Neural progenitor cell (in vitro differentiated cells): Measurements from ENCODE around the gene ATP6V1B1. TPM values are rescaled to one million over a fixed set of nuclear protein-coding genes. Genes with fewer than 3 reads are reported as not detected.
A peak's percentile ranks its signal among the peaks of the same experiment; 100 is the strongest.

Source experiments
- DNase-seq: peaks from one replicate; pipeline ENCODE4 v3.0.0-alpha.2; 2016; ENCODE audit warnings: low spot score
- H2AFZ ChIP-seq: fragments of 200-600 bp; sonication (generic); replicated peaks from 2 replicates; pipeline ENCODE4 v1.6.1; 2016; ENCODE audit warnings: antibody characterized with exemption
- H3F3A ChIP-seq: fragments of 200-600 bp; sonication (generic); 2 replicates; pipeline ENCODE4 v1.6.1; 2016; ENCODE audit warnings: antibody characterized with exemption, low read depth
- H3K27ac ChIP-seq: fragments of 200-600 bp; sonication (generic); 2 replicates; pipeline ENCODE4 v1.5.1; 2016; ENCODE audit warnings: mild to moderate bottlenecking
- H3K27me3 ChIP-seq: fragments of 200-600 bp; sonication (generic); 2 replicates; pipeline ENCODE4 v1.6.1; 2016; ENCODE audit warnings: mild to moderate bottlenecking, moderate library complexity
- H3K36me3 ChIP-seq: fragments of 200-600 bp; sonication (generic); 2 replicates; pipeline ENCODE4 v1.5.1; 2016
- H3K4me1 ChIP-seq: fragments of 200-600 bp; sonication (generic); 2 replicates; pipeline ENCODE4 v1.6.1; 2016; ENCODE audit warnings: mixed run types
- H3K4me2 ChIP-seq: fragments of 200-600 bp; sonication (generic); 2 replicates; pipeline ENCODE4 v1.6.1; 2016
- H3K4me3 ChIP-seq: fragments of 200-600 bp; sonication (generic); 2 replicates; pipeline ENCODE4 v1.5.1; 2016
- H3K79me2 ChIP-seq: fragments of 200-600 bp; sonication (generic); 2 replicates; pipeline ENCODE4 v1.6.1; 2016; ENCODE audit warnings: low read depth
- H3K9ac ChIP-seq: fragments of 200-600 bp; sonication (generic); 2 replicates; pipeline ENCODE4 v1.6.1; 2016
- H3K9me3 ChIP-seq: fragments of 200-600 bp; sonication (generic); 2 replicates; pipeline ENCODE4 v1.5.1; 2016; ENCODE audit warnings: low read depth
- H4K20me1 ChIP-seq: fragments of 200-600 bp; sonication (generic); 2 replicates; pipeline ENCODE4 v1.6.1; 2016; ENCODE audit warnings: low read depth
- H3K27ac Mint-ChIP-seq: 3 replicates; pipeline ENCODE4 v1.8.0; 2021; ENCODE audit warnings: mixed read lengths
- H3K27me3 Mint-ChIP-seq: 2 replicates; pipeline ENCODE4 v1.8.0; 2022; ENCODE audit warnings: low read depth, mild to moderate bottlenecking, inconsistent platforms, moderate library complexity, mixed read lengths; ENCODE audit not compliant: insufficient read depth
- H3K36me3 Mint-ChIP-seq: 3 replicates; pipeline ENCODE4 v1.8.0; 2021; ENCODE audit warnings: mixed read lengths
- H3K4me1 Mint-ChIP-seq: 3 replicates; pipeline ENCODE4 v1.8.0; 2021; ENCODE audit warnings: mixed read lengths
- H3K4me3 Mint-ChIP-seq: 3 replicates; pipeline ENCODE4 v1.8.0; 2021; ENCODE audit warnings: mild to moderate bottlenecking, moderate library complexity, mixed read lengths
- H3K9me3 Mint-ChIP-seq: 3 replicates; pipeline ENCODE4 v1.8.0; 2020; ENCODE audit warnings: mixed read lengths
- CTCF ChIP-seq: fragments of 200-600 bp; sonication (generic); IDR thresholded peaks from 2 replicates; pipeline ENCODE4 v1.5.1; 2017; ENCODE audit warnings: antibody characterized with exemption, mild to moderate bottlenecking
- EZH2 ChIP-seq: fragments of 200-600 bp; sonication (generic); IDR thresholded peaks from 2 replicates; pipeline ENCODE4 v1.6.1; 2017; ENCODE audit warnings: antibody characterized with exemption, mild to moderate bottlenecking, moderate library complexity
- EZH2phosphoT487 ChIP-seq: fragments of 200-600 bp; sonication (generic); IDR thresholded peaks from 2 replicates; pipeline ENCODE4 v1.6.1; 2017; ENCODE audit warnings: antibody characterized with exemption
- total RNA-seq: library from RNA; depleted of rRNA; stranded (reverse); fragments of >200 nt; gene quantifications from 2 replicates; pipeline ENCODE4 v1.2.3, GENCODE V29; 2015; ENCODE audit warnings: low replicate concordance

The ATP6V1B1 gene
- total RNA-seq, 1 donor from 2014 or later: 1.1 TPM

- DNase-seq: no peak
- no peak overlapping the region for H3K4me3 Mint-ChIP-seq
- Histone ChIP-seq H3F3A (peaks cover under 1% of the 10 kb centered on the region), H3K27ac (no peak overlapping the region), H3K4me3 (no peak overlapping the region), H3K27me3 (no peaks in the 10 kb centered on the region), H3K4me1 (peaks cover 6% of the 10 kb centered on the region), H3K4me2 (no peak overlapping the region), H2AFZ (no peak overlapping the region), H4K20me1 (peaks cover 32% of the 10 kb centered on the region), H3K9ac (no peak overlapping the region), H3K36me3 (no peaks in the 10 kb centered on the region), H3K9me3 (no peaks in the 10 kb centered on the region), H3K79me2 (peaks cover 14% of the 10 kb centered on the region)
- peaks cover 7% of the 10 kb centered on the region for H3K27me3 Mint-ChIP-seq
- H3K36me3 Mint-ChIP-seq: peaks cover 18% of the 10 kb centered on the region
- H3K27ac Mint-ChIP-seq: no peak overlapping the region
- H3K9me3 Mint-ChIP-seq: no peaks in the 10 kb centered on the region
- H3K4me1 Mint-ChIP-seq: peaks cover 14% of the 10 kb centered on the region
- TF ChIP-seq EZH2phosphoT487 (no peak), EZH2 (no peak), CTCF (no peak)
Measured at GRCh38 chr2:70988726-70989648, 53.3 kb downstream of the ATP6V1B1 start.

- no peaks in the 10 kb centered on the region for H3K36me3 ChIP-seq
- no peak for DNase-seq
Measured at GRCh38 chr2:70990216-70990615, 54.5 kb downstream of the ATP6V1B1 start.

GRCh38 chr2:70991142-70991541, 55.4 kb downstream of the ATP6V1B1 start:
- peak overlapping the region; percentile 27 for H3K9ac ChIP-seq
- H3F3A ChIP-seq: peaks cover 15% of the 10 kb centered on the region
- no peak overlapping the region for H2AFZ ChIP-seq
- peaks cover 19% of the 10 kb centered on the region for H3K79me2 ChIP-seq
- no peak for DNase-seq
- Mint-ChIP-seq H3K27ac (no peak overlapping the region), H3K4me3 (no peak overlapping the region), H3K36me3 (peaks cover 13% of the 10 kb centered on the region), H3K9me3 (no peaks in the 10 kb centered on the region), H3K27me3 (peaks cover 9% of the 10 kb centered on the region), H3K4me1 (peaks cover 15% of the 10 kb centered on the region)
- TF ChIP-seq EZH2 (no peak), CTCF (no peak), EZH2phosphoT487 (no peak)
- H3K9me3 ChIP-seq: no peaks in the 10 kb centered on the region
- no peak overlapping the region for H3K4me2 ChIP-seq
- H3K36me3 ChIP-seq: no peaks in the 10 kb centered on the region
- peaks cover 6% of the 10 kb centered on the region for H3K27me3 ChIP-seq
- no peak overlapping the region for H3K4me3 ChIP-seq
- H4K20me1 ChIP-seq: peaks cover 21% of the 10 kb centered on the region
- H3K4me1 ChIP-seq: peaks cover 6% of the 10 kb centered on the region
- no peak overlapping the region for H3K27ac ChIP-seq

More at GRCh38 chr2:70990216-70990615, 54.5 kb downstream of the ATP6V1B1 start:
- H3K4me1 Mint-ChIP-seq: peaks cover 15% of the 10 kb centered on the region
- H3K4me3 Mint-ChIP-seq: no peak overlapping the region
- no peaks in the 10 kb centered on the region for H3K9me3 Mint-ChIP-seq
- H3K9me3 ChIP-seq: no peaks in the 10 kb centered on the region
- peaks cover 18% of the 10 kb centered on the region for H3K36me3 Mint-ChIP-seq
- peaks cover 6% of the 10 kb centered on the region for H3K4me1 ChIP-seq
- H3K27ac Mint-ChIP-seq: no peak overlapping the region
- peaks cover 7% of the 10 kb centered on the region for H3K27me3 Mint-ChIP-seq
- H3K27ac ChIP-seq: no peak overlapping the region
- peaks cover 19% of the 10 kb centered on the region for H3K79me2 ChIP-seq
- peaks cover 26% of the 10 kb centered on the region for H4K20me1 ChIP-seq
- H3K27me3 ChIP-seq: no peaks in the 10 kb centered on the region
- H3K4me2 ChIP-seq: no peak overlapping the region
- H3K4me3 ChIP-seq: no peak overlapping the region
- no peak for TF ChIP-seq EZH2phosphoT487
- no peak for TF ChIP-seq EZH2
- TF ChIP-seq CTCF: no peak
- H3K9ac ChIP-seq: no peak overlapping the region
- H3F3A ChIP-seq: peaks cover 7% of the 10 kb centered on the region
- no peak overlapping the region for H2AFZ ChIP-seq
